ENCODE data around the gene ATG13. TPM values are rescaled to one million over a fixed set of nuclear protein-coding genes. Genes with fewer than 3 reads are reported as not detected.

The ATG13 gene
- polyA plus RNA-seq, 1 donor (not counting 4 experiments of a cell fraction or from before 2014, with no cell fraction given): 33.3 TPM

GRCh38 chr11:46632502-46632901 is 15.1 kb downstream of the ATG13 start:
- H4K20me1 ChIP-seq (ENCODE audit: control insufficient read depth, extremely low read depth, insufficient read depth, low read length): no peaks in the 10 kb centered on the region
- no peaks in the 10 kb centered on the region for H3K9me1 ChIP-seq (ENCODE audit: control insufficient read depth, extremely low read depth, insufficient read depth, low read length)
- no peaks in the 10 kb centered on the region for H3K4me1 ChIP-seq (ENCODE audit: control insufficient read depth, extremely low read depth, insufficient read depth, low read length)
- no peak overlapping the region for H3K4me3 ChIP-seq (ENCODE audit: control insufficient read depth in 2 of 3, extremely low read depth in 1 of 3, insufficient read depth in 2 of 3, low read depth in 1 of 3, low read length in 3 of 3)
- H3K79me2 ChIP-seq (ENCODE audit: control insufficient read depth, insufficient read depth, low read length): no peaks in the 10 kb centered on the region
- no peak overlapping the region for H3K27ac ChIP-seq (ENCODE audit: control insufficient read depth, insufficient read depth, low read length)
- TF ChIP-seq CTCF (optimal IDR thresholded peaks at IDR 0.05 in 1 of 3, IDR thresholded peaks at IDR 0.05 in 1 of 3, conservative IDR thresholded peaks at IDR 0.05 in 1 of 3; ENCODE audit: extremely low read depth in 1 of 3, insufficient read depth in 2 of 3, low read length in 3 of 3) (no peak), EZH2 (IDR thresholded peaks at IDR 0.05; ENCODE audit: low read length) (no peak)
- H2AFZ ChIP-seq (ENCODE audit: control insufficient read depth, low read length): no peak overlapping the region
- H3K4me2 ChIP-seq (ENCODE audit: control insufficient read depth, extremely low read depth, insufficient read depth, low read depth, low read length): no peak overlapping the region
- no peaks in the 10 kb centered on the region for H3K27me3 ChIP-seq (ENCODE audit: control insufficient read depth, extremely low read depth, insufficient read depth, low read length)
- no peak overlapping the region for H3K9ac ChIP-seq (ENCODE audit: control insufficient read depth, extremely low read depth, insufficient read depth, low read length)
- dilution Hi-C loops (cut with MboI; ENCODE audit: extremely low pct_ligation_motif_present, low sequenced_read_pairs): no loop called here
- H3K36me3 ChIP-seq (ENCODE audit: control insufficient read depth in 2 of 2, extremely low read depth in 1 of 2, insufficient read depth in 2 of 2, low read length in 2 of 2): peaks cover 2 to 5% of the 10 kb centered on the region in 2 experiments
- DNase-seq (ENCODE audit: low read depth, low spot score) (no peak), FAIRE-seq (no peak)
- H3K9me3 ChIP-seq (ENCODE audit: control insufficient read depth, low read depth, low read length): no peaks in the 10 kb centered on the region

DNA sequence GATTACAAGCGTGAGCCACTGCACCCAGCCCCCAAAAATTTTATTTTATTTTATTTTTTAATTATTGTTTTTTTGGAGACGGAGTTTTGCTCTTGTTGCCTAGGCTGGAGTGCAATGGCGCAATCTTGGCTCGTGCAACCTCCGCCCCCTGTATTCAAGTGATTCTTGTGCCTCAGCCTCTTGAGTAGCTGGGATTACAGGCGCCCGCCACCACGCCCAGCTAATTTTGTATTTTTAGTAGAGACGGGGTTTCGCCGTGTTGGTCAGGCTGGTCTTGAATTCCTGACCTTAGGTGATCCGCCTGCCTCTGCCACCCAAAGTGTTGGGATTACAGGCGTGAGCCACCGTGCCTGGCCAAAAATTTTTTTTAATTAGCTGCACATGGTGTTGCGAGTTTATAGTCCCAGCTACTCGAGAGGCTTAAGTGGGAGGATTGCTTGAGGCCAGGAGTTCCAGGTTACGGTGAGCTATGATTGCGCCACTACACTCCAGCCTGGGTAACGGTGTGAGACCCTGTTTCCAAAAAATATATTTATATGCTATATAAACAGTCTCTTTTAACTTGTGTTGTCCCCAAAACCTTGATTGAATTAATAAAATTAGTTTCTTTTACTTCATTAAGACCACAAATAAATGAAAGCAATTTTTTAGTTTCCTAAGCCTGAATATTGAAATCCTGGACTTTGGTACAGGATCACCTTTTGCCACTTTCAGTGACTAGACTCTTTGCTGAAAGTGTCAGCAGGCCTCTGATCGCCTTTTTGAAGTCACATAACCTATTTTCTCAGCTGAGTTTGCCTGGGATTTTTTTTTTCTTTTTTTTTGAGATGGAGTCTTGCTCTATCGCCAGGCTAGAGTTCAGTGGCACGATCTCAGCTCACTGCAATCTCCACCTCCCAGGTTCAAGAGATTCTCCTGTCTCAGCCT is 16.2 kb downstream of the ATG13 start:
- no peak overlapping the region for H3K4me3 ChIP-seq (ENCODE audit: control insufficient read depth in 2 of 3, extremely low read depth in 1 of 3, insufficient read depth in 2 of 3, low read depth in 1 of 3, low read length in 3 of 3)
- peaks cover 2 to 5% of the 10 kb centered on the region in 2 experiments for H3K36me3 ChIP-seq (ENCODE audit: control insufficient read depth in 2 of 2, extremely low read depth in 1 of 2, insufficient read depth in 2 of 2, low read length in 2 of 2)
- no peaks in the 10 kb centered on the region for H3K9me1 ChIP-seq (ENCODE audit: control insufficient read depth, extremely low read depth, insufficient read depth, low read length)
- H3K27ac ChIP-seq (ENCODE audit: control insufficient read depth, insufficient read depth, low read length): no peak overlapping the region
- H3K79me2 ChIP-seq (ENCODE audit: control insufficient read depth, insufficient read depth, low read length): no peaks in the 10 kb centered on the region
- dilution Hi-C loops (cut with MboI; ENCODE audit: extremely low pct_ligation_motif_present, low sequenced_read_pairs): no loop called here
- no peaks in the 10 kb centered on the region for H3K27me3 ChIP-seq (ENCODE audit: control insufficient read depth, extremely low read depth, insufficient read depth, low read length)
- H2AFZ ChIP-seq (ENCODE audit: control insufficient read depth, low read length): no peak overlapping the region
- H3K4me1 ChIP-seq (ENCODE audit: control insufficient read depth, extremely low read depth, insufficient read depth, low read length): no peaks in the 10 kb centered on the region
- no peak for TF ChIP-seq EZH2 (IDR thresholded peaks at IDR 0.05; ENCODE audit: low read length)
- TF ChIP-seq CTCF (optimal IDR thresholded peaks at IDR 0.05 in 1 of 3, IDR thresholded peaks at IDR 0.05 in 1 of 3, conservative IDR thresholded peaks at IDR 0.05 in 1 of 3; ENCODE audit: extremely low read depth in 1 of 3, insufficient read depth in 2 of 3, low read length in 3 of 3): no peak
- H3K9me3 ChIP-seq (ENCODE audit: control insufficient read depth, low read depth, low read length): no peaks in the 10 kb centered on the region
- H3K4me2 ChIP-seq (ENCODE audit: control insufficient read depth, extremely low read depth, insufficient read depth, low read depth, low read length): no peak overlapping the region
- no peak overlapping the region for H3K9ac ChIP-seq (ENCODE audit: control insufficient read depth, extremely low read depth, insufficient read depth, low read length)
- no peaks in the 10 kb centered on the region for H4K20me1 ChIP-seq (ENCODE audit: control insufficient read depth, extremely low read depth, insufficient read depth, low read length)
- FAIRE-seq (no peak), DNase-seq (ENCODE audit: low read depth, low spot score) (no peak)

Data from keratinocyte (primary cell).